Muscle layer of colon (tissue), 2 donors: Measurements from ENCODE around the gene RPS6KA2.

ENCODE experiments used
- H3K27ac ChIP-seq: one replicate; pipeline ENCODE4 v1.7.0; 2013; ENCODE audit warnings: low read depth, mild to moderate bottlenecking, low read length, moderate library complexity
- H3K27me3 ChIP-seq, 2 donors: one replicate each; pipeline ENCODE4 v1.7.0; 2013; ENCODE audit warnings: low read length in 2 of 2, mild to moderate bottlenecking in 2 of 2; ENCODE audit not compliant: insufficient read depth in 2 of 2, control insufficient read depth in 1 of 2
- H3K36me3 ChIP-seq: one replicate; pipeline ENCODE4 v1.7.0; 2013; ENCODE audit warnings: mild to moderate bottlenecking, low read length; ENCODE audit not compliant: insufficient read depth
- H3K4me1 ChIP-seq: one replicate; pipeline ENCODE4 v1.7.0; 2013; ENCODE audit warnings: mild to moderate bottlenecking, low read length; ENCODE audit not compliant: insufficient read depth
- H3K4me3 ChIP-seq, 2 donors: one replicate each; pipeline ENCODE4 v1.7.0; 2013; ENCODE audit warnings: low read length in 2 of 2, low read depth in 1 of 2, mild to moderate bottlenecking in 1 of 2, moderate library complexity in 1 of 2
- H3K9ac ChIP-seq: one replicate; pipeline ENCODE4 v1.7.0; 2013; ENCODE audit warnings: low read length
- H3K9me3 ChIP-seq: one replicate; pipeline ENCODE4 v1.7.0; 2013; ENCODE audit warnings: mild to moderate bottlenecking, low read length
- donor health status: abdominal sarcoma.
- donor health status: Adenocarcinoma of cecum.

RPS6KA2 gene

DNA sequence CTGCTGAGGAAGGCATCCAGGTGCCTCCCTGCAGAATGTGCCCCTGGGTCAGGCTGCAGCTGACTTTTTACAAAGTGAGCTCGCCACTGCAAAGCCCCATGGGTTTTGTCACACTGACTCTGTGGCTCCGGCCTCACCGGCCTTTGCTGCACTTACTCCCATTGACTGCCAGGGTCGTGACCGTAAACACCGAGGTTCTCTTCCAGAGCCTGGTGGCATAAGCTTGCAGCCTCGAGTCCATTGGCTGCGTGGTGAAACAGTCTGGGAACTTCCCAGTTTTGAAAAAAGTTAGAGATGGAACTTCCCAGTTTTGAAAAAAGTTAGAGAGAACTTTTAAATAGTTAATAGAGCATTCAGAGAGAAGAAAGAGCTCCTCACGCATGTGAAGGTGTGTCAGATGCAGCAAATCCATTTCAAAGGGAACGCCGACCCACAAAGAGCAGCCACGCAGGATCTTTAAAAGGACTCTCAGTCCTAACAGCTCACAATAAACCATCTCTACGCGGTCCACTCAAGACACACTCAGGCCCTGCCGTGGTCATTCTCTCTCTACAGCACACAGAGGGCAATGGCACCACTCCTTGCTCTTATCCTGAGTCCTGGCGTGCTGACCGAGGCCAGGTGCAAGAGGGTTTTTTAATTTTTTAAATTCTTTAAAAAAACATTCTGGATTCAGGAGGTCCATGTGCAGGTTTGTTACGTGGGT is 53.4 kb downstream of the RPS6KA2 start:
- no peaks in the 10 kb centered on the region for H3K27me3 ChIP-seq
- H3K4me1 ChIP-seq, result no peaks in the 10 kb centered on the region
- no peaks in the 10 kb centered on the region for H3K9me3 ChIP-seq
- no peak overlapping the region for H3K4me3 ChIP-seq
- H3K36me3 ChIP-seq, result no peaks in the 10 kb centered on the region
- no peak overlapping the region for H3K9ac ChIP-seq
- H3K27ac ChIP-seq, result no peak overlapping the region

GRCh38 chr6:166572370-166573261 is 54.4 kb downstream of the RPS6KA2 start:
- H3K4me3 ChIP-seq, result no peak overlapping the region
- no peak overlapping the region for H3K27ac ChIP-seq
- no peaks in the 10 kb centered on the region for H3K27me3 ChIP-seq
- no peaks in the 10 kb centered on the region for H3K9me3 ChIP-seq
- H3K36me3 ChIP-seq, result no peaks in the 10 kb centered on the region
- no peak overlapping the region for H3K9ac ChIP-seq
- no peaks in the 10 kb centered on the region for H3K4me1 ChIP-seq

DNA sequence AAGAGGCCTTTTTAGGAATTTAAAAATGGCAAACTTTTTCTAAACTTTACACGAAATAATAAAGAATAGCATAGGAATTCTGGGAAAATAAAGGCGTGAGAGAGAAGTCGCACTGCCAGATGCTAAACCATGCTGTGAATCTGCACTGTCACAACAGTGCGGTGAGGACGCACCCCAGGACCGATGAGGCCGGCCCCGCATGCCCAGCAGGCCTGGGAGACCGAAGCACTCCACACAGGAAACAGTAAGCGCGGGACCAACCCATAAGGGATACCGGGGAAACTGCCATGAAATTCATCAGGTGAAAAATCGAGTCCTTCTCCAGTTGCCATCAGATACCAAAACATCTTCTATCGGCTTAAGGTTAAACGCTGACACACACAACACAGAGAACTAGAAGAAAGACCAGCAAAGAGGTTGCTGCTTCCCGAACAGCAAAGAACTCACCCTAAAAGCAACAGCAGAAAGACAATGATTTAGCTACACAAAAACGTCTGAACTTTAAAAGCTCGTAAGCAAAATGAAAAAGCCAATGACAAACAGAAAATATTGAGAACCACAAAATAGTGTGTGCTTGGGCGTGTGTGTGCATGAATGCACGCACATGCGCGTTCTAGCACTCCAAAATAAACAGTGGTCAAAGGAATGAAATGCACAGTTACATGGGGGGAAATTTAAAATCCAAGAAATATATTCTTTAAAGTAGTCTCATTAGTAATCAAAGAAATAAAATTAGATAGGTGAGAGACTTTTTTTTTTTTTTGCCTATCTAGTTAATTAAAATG is 55.9 kb downstream of the RPS6KA2 start:
- no peaks in the 10 kb centered on the region for H3K4me1 ChIP-seq
- no peaks in the 10 kb centered on the region for H3K27me3 ChIP-seq
- H3K4me3 ChIP-seq, result no peak overlapping the region
- H3K36me3 ChIP-seq, result no peaks in the 10 kb centered on the region
- no peaks in the 10 kb centered on the region for H3K9me3 ChIP-seq
- no peak overlapping the region for H3K9ac ChIP-seq
- H3K27ac ChIP-seq, result no peak overlapping the region

DNA sequence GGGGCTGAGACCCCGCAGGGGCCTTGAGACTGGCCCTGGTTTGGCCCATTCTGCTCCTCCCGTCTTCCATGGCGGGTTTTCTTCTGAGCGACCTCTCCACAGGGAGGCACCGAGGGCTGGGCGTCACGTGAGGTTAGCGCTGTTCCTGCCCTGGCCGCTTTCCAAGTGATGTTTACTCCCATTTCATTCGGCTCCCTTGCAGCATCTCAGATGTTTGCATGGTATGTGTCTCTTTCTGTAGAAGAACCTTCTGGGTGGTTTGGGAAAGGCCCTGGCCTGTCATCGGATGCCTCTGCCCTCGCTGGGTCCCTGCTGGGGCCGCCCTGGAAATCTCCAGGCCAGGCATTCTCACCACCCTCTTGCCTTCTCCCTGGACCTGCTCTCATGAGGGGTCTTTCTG is 57.8 kb downstream of the RPS6KA2 start:
- H3K27me3 ChIP-seq, result no peaks in the 10 kb centered on the region
- H3K4me3 ChIP-seq, result no peak overlapping the region
- no peaks in the 10 kb centered on the region for H3K9me3 ChIP-seq
- no peak overlapping the region for H3K27ac ChIP-seq
- no peaks in the 10 kb centered on the region for H3K36me3 ChIP-seq
- H3K9ac ChIP-seq, result no peak overlapping the region
- H3K4me1 ChIP-seq, result no peaks in the 10 kb centered on the region

- Histone ChIP-seq H3K36me3 (no peaks in the 10 kb centered on the region), H3K27me3 (no peaks in the 10 kb centered on the region), H3K9me3 (no peaks in the 10 kb centered on the region), H3K4me3 (no peak overlapping the region), H3K4me1 (peaks cover under 1% of the 10 kb centered on the region), H3K27ac (no peak overlapping the region), H3K9ac (no peak overlapping the region)
These were observed 59.2 kb downstream of the RPS6KA2 start for GRCh38 chr6:166567813-166568212.

DNA sequence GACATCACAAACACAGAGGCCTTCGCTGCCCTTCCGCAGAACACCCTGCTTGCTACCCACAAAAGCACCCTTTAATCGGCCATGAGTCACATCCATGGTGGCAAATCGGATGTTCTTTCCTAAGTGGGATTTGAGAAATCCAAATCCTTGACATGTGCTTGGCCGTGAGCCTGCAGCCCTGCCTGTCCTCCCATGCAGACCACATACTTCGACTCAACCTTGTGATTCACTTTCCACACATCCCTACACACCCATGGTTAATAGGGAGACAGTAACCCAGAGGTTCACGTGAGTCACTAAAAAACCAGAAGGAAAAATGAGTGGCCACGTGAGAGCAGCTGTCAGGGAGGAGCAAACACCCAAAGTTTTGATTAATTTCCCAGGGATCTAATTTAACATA is 59.9 kb downstream of the RPS6KA2 start:
- Histone ChIP-seq H3K4me1 (peaks cover 7% of the 10 kb centered on the region), H3K36me3 (no peaks in the 10 kb centered on the region), H3K9me3 (no peaks in the 10 kb centered on the region), H3K27me3 (no peaks in the 10 kb centered on the region), H3K27ac (no peak overlapping the region), H3K4me3 (no peak overlapping the region), H3K9ac (no peak overlapping the region)

GRCh38 chr6:166566026-166567011 is 60.7 kb downstream of the RPS6KA2 start:
- peaks cover 15% of the 10 kb centered on the region for H3K4me1 ChIP-seq
- no peaks in the 10 kb centered on the region for H3K27me3 ChIP-seq
- H3K4me3 ChIP-seq, result no peak overlapping the region
- no peaks in the 10 kb centered on the region for H3K36me3 ChIP-seq
- no peak overlapping the region for H3K9ac ChIP-seq
- H3K9me3 ChIP-seq, result no peaks in the 10 kb centered on the region
- H3K27ac ChIP-seq, result no peak overlapping the region

DNA sequence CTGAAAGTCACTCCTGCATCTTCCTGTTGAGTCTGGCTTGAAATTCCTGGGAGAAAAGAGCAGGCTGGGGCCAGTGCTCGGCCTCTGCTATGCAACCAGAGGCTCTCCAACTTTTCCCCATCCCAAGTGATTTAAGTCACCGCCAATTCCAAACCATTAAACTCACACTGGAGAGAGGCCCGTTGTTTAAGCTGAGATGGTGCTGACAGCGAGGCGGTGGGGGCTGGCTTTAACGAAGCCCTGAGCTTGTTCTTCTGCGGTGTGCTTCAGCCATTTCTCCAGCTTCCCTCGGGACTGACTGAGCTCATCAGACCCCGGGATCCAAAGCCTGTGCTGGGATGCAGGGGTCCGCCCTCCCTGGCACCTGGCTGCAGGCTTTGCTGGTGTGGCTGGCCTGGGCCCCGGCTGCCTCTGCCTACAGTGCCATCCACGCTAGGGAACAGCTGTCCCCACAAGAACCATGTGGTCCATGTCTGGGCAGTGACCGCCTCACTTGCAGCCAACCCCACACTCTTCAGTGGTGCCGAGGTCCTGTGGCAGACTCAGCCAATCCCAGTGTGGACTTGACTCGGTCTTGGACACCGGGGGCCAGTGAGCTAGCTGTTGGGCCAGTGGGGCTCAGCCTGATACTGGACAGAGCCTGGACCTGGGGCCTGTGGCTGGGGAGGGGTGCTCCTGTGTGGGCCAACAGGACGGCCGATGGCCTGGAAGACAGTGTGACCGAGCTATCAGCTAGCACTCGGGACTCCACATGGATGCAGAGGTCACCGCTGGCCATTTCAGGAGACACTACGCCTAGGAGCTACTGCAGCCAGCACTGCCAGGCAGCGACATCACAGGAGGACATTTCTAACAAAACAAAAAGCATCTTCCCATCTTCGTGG is 61.7 kb downstream of the RPS6KA2 start:
- Histone ChIP-seq H3K36me3 (no peaks in the 10 kb centered on the region), H3K9ac (no peak overlapping the region), H3K4me1 (peaks cover 18% of the 10 kb centered on the region), H3K27me3 (no peaks in the 10 kb centered on the region), H3K9me3 (no peaks in the 10 kb centered on the region), H3K4me3 (no peak overlapping the region), H3K27ac (no peak overlapping the region)

- H3K27ac ChIP-seq, result no peak overlapping the region
- peaks cover 18% of the 10 kb centered on the region for H3K4me1 ChIP-seq
These were observed 63.2 kb downstream of the RPS6KA2 start for GRCh38 chr6:166563805-166564204.

DNA sequence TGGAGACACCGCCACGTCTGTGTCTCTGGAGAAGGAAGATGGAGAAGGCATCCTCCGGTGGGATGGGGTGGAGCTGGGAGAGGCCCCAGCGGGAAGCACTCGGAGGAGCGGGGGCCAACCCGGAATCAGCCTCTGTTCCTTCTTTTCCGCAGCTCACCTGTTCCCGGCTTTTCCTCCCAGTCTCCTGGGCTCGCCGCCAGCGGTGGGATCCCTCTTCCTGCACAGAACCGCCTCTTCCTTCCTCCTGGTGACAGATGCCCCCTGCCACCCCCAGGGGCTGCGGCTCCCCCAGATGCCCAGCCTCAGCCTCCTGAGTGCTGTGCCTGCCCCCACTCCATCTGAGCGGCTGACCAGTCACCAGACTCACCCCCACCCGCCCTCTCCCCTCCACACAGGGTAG is 63.9 kb downstream of the RPS6KA2 start:
- no peaks in the 10 kb centered on the region for H3K9me3 ChIP-seq
- no peaks in the 10 kb centered on the region for H3K36me3 ChIP-seq
- no peak overlapping the region for H3K9ac ChIP-seq
- no peaks in the 10 kb centered on the region for H3K27me3 ChIP-seq
- H3K4me3 ChIP-seq, result no peak overlapping the region
- H3K27ac ChIP-seq, result no peak overlapping the region
- peaks cover 18% of the 10 kb centered on the region for H3K4me1 ChIP-seq

More at GRCh38 chr6:166563805-166564204, 63.2 kb downstream of the RPS6KA2 start:
- no peak overlapping the region for H3K9ac ChIP-seq
- no peaks in the 10 kb centered on the region for H3K27me3 ChIP-seq
- no peaks in the 10 kb centered on the region for H3K36me3 ChIP-seq
- H3K4me3 ChIP-seq, result no peak overlapping the region
- H3K9me3 ChIP-seq, result no peaks in the 10 kb centered on the region
